SKM-1 (cell line): Measurements from ENCODE around the gene CDC23.

ENCODE experiments used
- DNase-seq: peaks from one replicate; lab custom pipeline; 2025; ENCODE audit not compliant: unreplicated experiment; lab: John Stamatoyannopoulos, UW

CDC23 gene

GRCh38 chr5:138141734-138142133 is 71.4 kb downstream of the CDC23 start:
- DNase-seq: no peak

GRCh38 chr5:138140268-138140667 is 72.9 kb downstream of the CDC23 start:
- no peak for DNase-seq

GRCh38 chr5:138139781-138140090 is 73.4 kb downstream of the CDC23 start:
- DNase-seq: no peak

GRCh38 chr5:138138949-138139780 is 74.0 kb downstream of the CDC23 start, which contains the start of gene NME5:
Gene NME5, minus strand, starts transcription at chr5:138139428. Its CDS starts 648 bp downstream, at chr5:138138780.
- DNase-seq: no peak
